Upper lobe of left lung (tissue), 4 donors: ENCODE results near the gene PDE4D.
"Not testable (repeated sequence)": the region's sequence is repeated elsewhere in the genome, so short reads cannot be mapped to it uniquely, and the experiment has no call there.

Experiments
- CTCF ChIP-seq, 6 experiments: fragments of 450-650 bp in 4 of 6; fragments of 200-600 bp in 2 of 6; sonication (generic) in 2 of 6; IDR thresholded peaks; one replicate each; pipeline ENCODE4 v1.5.1; 2016 to 2019; ENCODE audit warnings: antibody characterized with exemption in 6 of 6
- POLR2A ChIP-seq, 4 donors: fragments of 450-650 bp; IDR thresholded peaks; one replicate each; pipeline ENCODE4 v1.5.1; 2016 to 2017; ENCODE audit warnings: antibody characterized with exemption in 4 of 4, mild to moderate bottlenecking in 2 of 4
- POLR2AphosphoS5 ChIP-seq, 2 donors: sonication (generic); formaldehyde crosslinking; IDR thresholded peaks; one replicate each; pipeline ENCODE4 v1.5.1; 2017; ENCODE audit warnings: antibody characterized with exemption in 2 of 2

- TF ChIP-seq POLR2AphosphoS5, CTCF, POLR2A (IDR thresholded peaks at IDR 0.05): not testable (repeated sequence)
Measured at GRCh38 chr5:59056599-59056998, 836.9 kb downstream of the PDE4D start.
